GM12878 (cell line): ENCODE measurements around the gene PPP1R1A.

Experiments
- ATF2 ChIP-seq: IDR thresholded peaks from 2 replicates; pipeline ENCODE4 v1.6.1; 2012; ENCODE audit warnings: low read length, inconsistent platforms
- CBFB ChIP-seq: IDR thresholded peaks from 2 replicates; pipeline ENCODE4 v1.6.1; 2016; ENCODE audit warnings: antibody characterized with exemption, low read depth
- CREB1 ChIP-seq: IDR thresholded peaks from 2 replicates; pipeline ENCODE4 v1.6.1; 2012; ENCODE audit warnings: low read depth, mild to moderate bottlenecking, inconsistent platforms
- EED ChIP-seq: sonication (generic); IDR thresholded peaks from 2 replicates; pipeline ENCODE4 v1.6.1; 2016; ENCODE audit warnings: antibody characterized with exemption, low read depth
- FOS ChIP-seq: IDR thresholded peaks from 3 replicates; pipeline ENCODE4 v1.6.1; 2011; ENCODE audit warnings: borderline replicate concordance; ENCODE audit not compliant: insufficient read length; ENCODE audit errors: extremely low read depth
- JUND ChIP-seq: IDR thresholded peaks from 2 replicates; pipeline ENCODE4 v1.6.1; 2012; ENCODE audit warnings: low read depth, mild to moderate bottlenecking, low read length, improper control_type of control experiment, moderate library complexity
- KDM1A ChIP-seq: fragments of 200-600 bp; sonication (generic); IDR thresholded peaks from 2 replicates; pipeline ENCODE4 v1.6.1; 2016; ENCODE audit warnings: borderline replicate concordance
- POLR2A ChIP-seq: IDR thresholded peaks from 2 replicates; pipeline ENCODE4 v1.6.1; 2011; ENCODE audit warnings: low read depth, mild to moderate bottlenecking, low read length
- USF1 ChIP-seq: IDR thresholded peaks from 2 replicates; pipeline ENCODE4 v1.6.1; 2011; ENCODE audit warnings: borderline replicate concordance, low read depth, mild to moderate bottlenecking, moderate library complexity, mixed read lengths, low read length; ENCODE audit not compliant: insufficient read depth; ENCODE audit errors: extremely low read length
- ZBTB33 ChIP-seq: fragments of 450-650 bp; IDR thresholded peaks from 2 replicates; pipeline ENCODE4 v1.6.1; 2017; ENCODE audit warnings: mild to moderate bottlenecking
- TF ChIP-seq, protein P1 (sequence below), 3 experiments: IDR thresholded peaks in 2 of 3; conservative IDR thresholded peaks in 1 of 3; 2 replicates each; pipeline ENCODE4 v1.5.1; 2011; ENCODE audit warnings: low read depth in 3 of 3, low read length in 3 of 3, mild to moderate bottlenecking in 3 of 3, control low read depth in 2 of 3, moderate library complexity in 2 of 3, inconsistent platforms in 1 of 3, mixed read lengths in 1 of 3; ENCODE audit not compliant: control insufficient read depth in 2 of 3, insufficient read depth in 1 of 3; ENCODE audit errors: extremely low read depth in 1 of 3

DNA sequence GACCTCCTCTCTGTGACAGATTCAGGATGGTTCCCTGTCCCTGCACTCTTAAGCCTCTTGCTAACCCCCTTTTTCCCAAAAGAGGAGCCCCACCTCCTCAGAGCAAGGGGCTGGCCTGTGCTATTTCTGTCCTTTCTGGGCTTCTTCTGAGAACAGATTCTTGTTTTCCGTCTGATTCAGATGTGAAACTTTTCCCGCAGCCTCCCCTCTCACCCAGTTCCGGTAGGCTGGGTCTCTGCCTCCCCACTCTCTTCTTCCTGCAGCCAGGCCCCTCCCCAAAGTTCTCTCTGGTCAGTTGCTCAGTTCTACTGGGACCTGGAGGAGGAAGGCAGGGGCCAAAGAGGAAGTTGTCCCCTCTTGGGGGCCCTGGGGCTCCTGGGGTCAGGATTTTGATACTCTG lies 27.3 kb downstream of the PPP1R1A start:
- TF ChIP-seq, protein P1, sequence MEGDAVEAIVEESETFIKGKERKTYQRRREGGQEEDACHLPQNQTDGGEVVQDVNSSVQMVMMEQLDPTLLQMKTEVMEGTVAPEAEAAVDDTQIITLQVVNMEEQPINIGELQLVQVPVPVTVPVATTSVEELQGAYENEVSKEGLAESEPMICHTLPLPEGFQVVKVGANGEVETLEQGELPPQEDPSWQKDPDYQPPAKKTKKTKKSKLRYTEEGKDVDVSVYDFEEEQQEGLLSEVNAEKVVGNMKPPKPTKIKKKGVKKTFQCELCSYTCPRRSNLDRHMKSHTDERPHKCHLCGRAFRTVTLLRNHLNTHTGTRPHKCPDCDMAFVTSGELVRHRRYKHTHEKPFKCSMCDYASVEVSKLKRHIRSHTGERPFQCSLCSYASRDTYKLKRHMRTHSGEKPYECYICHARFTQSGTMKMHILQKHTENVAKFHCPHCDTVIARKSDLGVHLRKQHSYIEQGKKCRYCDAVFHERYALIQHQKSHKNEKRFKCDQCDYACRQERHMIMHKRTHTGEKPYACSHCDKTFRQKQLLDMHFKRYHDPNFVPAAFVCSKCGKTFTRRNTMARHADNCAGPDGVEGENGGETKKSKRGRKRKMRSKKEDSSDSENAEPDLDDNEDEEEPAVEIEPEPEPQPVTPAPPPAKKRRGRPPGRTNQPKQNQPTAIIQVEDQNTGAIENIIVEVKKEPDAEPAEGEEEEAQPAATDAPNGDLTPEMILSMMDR (IDR thresholded peaks at IDR 0.05 in 2 of 3, conservative IDR thresholded peaks at IDR 0.05 in 1 of 3; ENCODE audit: control insufficient read depth in 2 of 3, extremely low read depth in 1 of 3, insufficient read depth in 1 of 3, low read depth in 3 of 3, low read length in 3 of 3) = no peak
- TF ChIP-seq KDM1A (no peak), ATF2 (no peak), CREB1 (no peak), CBFB (no peak), ZBTB33 (no peak), EED (no peak), FOS (no peak), USF1 (no peak), JUND (no peak), POLR2A (no peak)
